Endothelial cell of umbilical vein (primary cell): ENCODE measurements around the gene EPHB6. TPM values are rescaled to one million over a fixed set of nuclear protein-coding genes. Genes with fewer than 3 reads are reported as not detected.

Experiments used
- BruUV-seq: library from RNA; stranded (reverse); fragments of 400-500 nt; replicated peaks from 2 replicates; lab custom pipeline; 2021; lab: Mats Ljungman, UMichigan
- CTCF ChIA-PET: fragments of 300-600, 350-600 bp; sonication (Branson Sonifier 250); formaldehyde crosslinking; loops from one replicate; lab custom pipeline; 2021; ENCODE audit warnings: antibody characterized with exemption, inconsistent platforms; lab: Charles Lee
- POLR2A ChIA-PET: fragments of 300-600, 350-600 bp; sonication (Branson Sonifier 250); formaldehyde crosslinking; loops from one replicate; lab custom pipeline; 2021; ENCODE audit warnings: antibody characterized with exemption, inconsistent platforms; lab: Charles Lee
- DNase-seq: peaks from one replicate; pipeline ENCODE4 v3.0.0-alpha.2; 2011; ENCODE audit warnings: low read depth, low spot score
- FAIRE-seq: peaks from 2 replicates; lab custom pipeline; 2011; peaks lifted over from hg19 to GRCh38; lab: Jason Lieb, UNC
- H2AFZ ChIP-seq: 2 replicates; pipeline ENCODE4 v1.6.0; 2012; ENCODE audit warnings: low read depth, low read length, control low read depth, inconsistent platforms
- H3K27ac ChIP-seq: 2 replicates; pipeline ENCODE4 v1.5.1; 2011; ENCODE audit warnings: low read depth, mild to moderate bottlenecking, control low read depth, low read length, moderate library complexity; ENCODE audit not compliant: insufficient read depth
- H3K27me3 ChIP-seq, 2 experiments: 2 replicates each; pipeline versions ENCODE4 v1.6.0 to v1.6.1; 2011; ENCODE audit warnings: low read length in 2 of 2, mixed read lengths in 1 of 2; ENCODE audit not compliant: control insufficient read depth in 2 of 2, insufficient read depth in 2 of 2
- H3K36me3 ChIP-seq, 2 experiments: 2 replicates in 1 of 2; 3 replicates in 1 of 2; pipeline ENCODE4 v1.5.1; 2011; ENCODE audit warnings: low read length in 2 of 2, mild to moderate bottlenecking in 1 of 2, moderate library complexity in 1 of 2; ENCODE audit not compliant: control insufficient read depth in 2 of 2, insufficient read depth in 2 of 2; ENCODE audit errors: extremely low read depth in 1 of 2
- H3K4me1 ChIP-seq: 3 replicates; pipeline ENCODE4 v1.5.1; 2011; ENCODE audit warnings: mild to moderate bottlenecking, low read length; ENCODE audit not compliant: control insufficient read depth, insufficient read depth; ENCODE audit errors: extremely low read depth
- H3K4me2 ChIP-seq: 2 replicates; pipeline ENCODE4 v1.6.1; 2011; ENCODE audit warnings: low read length, control low read depth, mixed read lengths; ENCODE audit not compliant: insufficient read depth
- H3K4me3 ChIP-seq, 3 experiments: fragments of 200-600 bp in 1 of 3; sonication (generic), shearing (Covaris generic) in 1 of 3; replicated peaks in 1 of 3; 2 replicates each; pipeline ENCODE4 v1.5.1; 2011 to 2016; ENCODE audit warnings: control low read depth in 3 of 3, low read length in 3 of 3, mild to moderate bottlenecking in 2 of 3, inconsistent platforms in 1 of 3, low read depth in 1 of 3, moderate library complexity in 1 of 3; ENCODE audit not compliant: insufficient read depth in 1 of 3
- H3K79me2 ChIP-seq: 2 replicates; pipeline ENCODE4 v1.6.0; 2012; ENCODE audit warnings: low read length, inconsistent platforms; ENCODE audit not compliant: control insufficient read depth, insufficient read depth
- H3K9ac ChIP-seq: replicated peaks from 2 replicates; pipeline ENCODE3; 2011; ENCODE audit warnings: low read length, control low read depth; ENCODE audit not compliant: insufficient read depth; ENCODE audit errors: extremely low read depth
- H3K9me1 ChIP-seq: replicated peaks from 3 replicates; pipeline ENCODE4 v1.6.0; 2011; ENCODE audit warnings: mild to moderate bottlenecking, low read length; ENCODE audit not compliant: control insufficient read depth, insufficient read depth; ENCODE audit errors: extremely low read depth
- H3K9me3 ChIP-seq: replicated peaks from 2 replicates; pipeline ENCODE4 v1.5.1; 2012; ENCODE audit warnings: low read length, inconsistent platforms; ENCODE audit not compliant: control insufficient read depth, insufficient read depth
- H4K20me1 ChIP-seq: replicated peaks from 2 replicates; pipeline ENCODE3; 2011; ENCODE audit warnings: mild to moderate bottlenecking, low read length; ENCODE audit not compliant: control insufficient read depth, insufficient read depth; ENCODE audit errors: extremely low read depth
- EZH2 ChIP-seq: IDR thresholded peaks from 2 replicates; pipeline ENCODE4 v1.6.1; 2012; ENCODE audit warnings: borderline replicate concordance, low read depth, mild to moderate bottlenecking, moderate library complexity, low read length, inconsistent platforms; ENCODE audit not compliant: severe bottlenecking
- FOS ChIP-seq: IDR thresholded peaks from 2 replicates; pipeline ENCODE4 v1.6.1; 2011; ENCODE audit warnings: mild to moderate bottlenecking, low read length, moderate library complexity, borderline replicate concordance; ENCODE audit not compliant: insufficient read depth
- GATA2 ChIP-seq: IDR thresholded peaks from 2 replicates; pipeline ENCODE4 v1.7.0; 2011; ENCODE audit warnings: low read depth, mild to moderate bottlenecking, moderate library complexity, mixed read lengths, low read length; ENCODE audit not compliant: insufficient read length, insufficient read depth
- JUN ChIP-seq: IDR thresholded peaks from 2 replicates; pipeline ENCODE4 v1.6.1; 2011; ENCODE audit warnings: borderline replicate concordance, low read depth; ENCODE audit not compliant: insufficient read length, insufficient read depth
- MYC ChIP-seq: IDR thresholded peaks from one replicate; pipeline ENCODE4 v1.6.1; 2011; ENCODE audit warnings: mild to moderate bottlenecking, low read depth, low read length
- POLR2A ChIP-seq: IDR thresholded peaks from 2 replicates; pipeline ENCODE4 v1.6.1; 2012; ENCODE audit warnings: low read depth, mild to moderate bottlenecking, control low read depth, low read length
- POLR2AphosphoS5 ChIP-seq: IDR thresholded peaks from 2 replicates; pipeline ENCODE4 v1.6.1; 2012; ENCODE audit warnings: low read depth, mild to moderate bottlenecking, control low read depth, low read length, moderate library complexity; ENCODE audit not compliant: insufficient read depth
- dilution Hi-C: fragments of 300-500 bp; cut with MboI; formaldehyde crosslinking; loops from one replicate; pipeline ENCODE4 v1.15.0; 2019; ENCODE audit warnings: low sequenced_read_pairs; ENCODE audit not compliant: extremely low pct_ligation_motif_present
- intact Hi-C: fragments of 100-400 bp; cut with micrococcal nuclease; formaldehyde crosslinking; loops from one replicate; pipeline ENCODE4 v1.10.0; 2022
- polyA plus RNA-seq, 4 experiments: library from polyadenylated mRNA; depleted of rRNA in 3 of 4; stranded (reverse) in 3 of 4; unstranded in 1 of 4; fragments of >200 nt; gene quantifications; 2 replicates each; pipeline versions ENCODE4 v1.2.1 to v1.2.3, GENCODE V29; 2011 to 2012; ENCODE audit warnings: missing spikeins in 1 of 4
- total RNA-seq: library from RNA; stranded (reverse); gene quantifications from 2 replicates; pipeline ENCODE4 v1.2.3, GENCODE V29; 2021
- TF ChIP-seq, protein P1 (sequence below), 2 donors: IDR thresholded peaks; 1 replicate in 1 of 2; 2 replicates in 1 of 2; pipeline ENCODE4 v1.5.1; 2011; ENCODE audit warnings: low read length in 2 of 2, mild to moderate bottlenecking in 2 of 2, moderate library complexity in 2 of 2, control low read depth in 1 of 2, inconsistent platforms in 1 of 2, low read depth in 1 of 2; ENCODE audit not compliant: insufficient read depth in 1 of 2; ENCODE audit errors: extremely low read depth in 1 of 2
- TF ChIP-seq, protein P2 (sequence below): IDR thresholded peaks from 2 replicates; pipeline ENCODE4 v1.6.1; 2011; ENCODE audit not compliant: insufficient read depth, insufficient read length

Gene EPHB6
- total and polyA plus RNA-seq, 2 donors (not counting 3 experiments of a cell fraction or from before 2014, with no cell fraction given): 0.86 to 2.9 TPM

DNA sequence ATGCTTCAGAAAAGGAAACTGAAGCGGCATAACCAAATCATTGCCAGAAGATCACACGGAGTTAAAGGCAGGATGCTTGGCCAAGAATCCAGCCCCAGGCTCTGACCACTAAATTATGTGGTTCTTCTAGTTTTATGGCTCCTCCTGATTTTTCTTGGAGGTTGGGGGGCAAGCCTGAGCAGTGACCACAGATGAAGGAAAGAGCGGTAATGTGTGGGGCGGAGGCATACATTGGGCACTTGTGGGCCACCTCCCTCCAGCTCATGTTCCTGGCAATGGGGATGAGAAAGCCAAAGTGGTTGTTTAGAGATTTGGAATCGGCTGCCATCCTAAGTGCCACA, 27.4 kb downstream of the EPHB6 start:
- no peaks in the 10 kb centered on the region for H3K9me1 ChIP-seq
- H3K9me3 ChIP-seq: no peaks in the 10 kb centered on the region
- no peak overlapping the region for H3K4me2 ChIP-seq
- H2AFZ ChIP-seq: no peak overlapping the region
- no peak overlapping the region for H3K4me3 ChIP-seq
- no TSS peak for BruUV-seq
- DNase-seq: no peak
- ChIA-PET POLR2A (no interaction called here), CTCF (interaction anchor here (1.4 to 1.5 kb wide), 3 partner anchors 9 to 333 kb away, joined by 3 to 9 read pairs (median 4); no protein-coding TSS in a partner anchor)
- intact Hi-C loops: no loop called here
- TF ChIP-seq POLR2AphosphoS5: no peak
- TF ChIP-seq POLR2A: no peak
- TF ChIP-seq, protein P1, sequence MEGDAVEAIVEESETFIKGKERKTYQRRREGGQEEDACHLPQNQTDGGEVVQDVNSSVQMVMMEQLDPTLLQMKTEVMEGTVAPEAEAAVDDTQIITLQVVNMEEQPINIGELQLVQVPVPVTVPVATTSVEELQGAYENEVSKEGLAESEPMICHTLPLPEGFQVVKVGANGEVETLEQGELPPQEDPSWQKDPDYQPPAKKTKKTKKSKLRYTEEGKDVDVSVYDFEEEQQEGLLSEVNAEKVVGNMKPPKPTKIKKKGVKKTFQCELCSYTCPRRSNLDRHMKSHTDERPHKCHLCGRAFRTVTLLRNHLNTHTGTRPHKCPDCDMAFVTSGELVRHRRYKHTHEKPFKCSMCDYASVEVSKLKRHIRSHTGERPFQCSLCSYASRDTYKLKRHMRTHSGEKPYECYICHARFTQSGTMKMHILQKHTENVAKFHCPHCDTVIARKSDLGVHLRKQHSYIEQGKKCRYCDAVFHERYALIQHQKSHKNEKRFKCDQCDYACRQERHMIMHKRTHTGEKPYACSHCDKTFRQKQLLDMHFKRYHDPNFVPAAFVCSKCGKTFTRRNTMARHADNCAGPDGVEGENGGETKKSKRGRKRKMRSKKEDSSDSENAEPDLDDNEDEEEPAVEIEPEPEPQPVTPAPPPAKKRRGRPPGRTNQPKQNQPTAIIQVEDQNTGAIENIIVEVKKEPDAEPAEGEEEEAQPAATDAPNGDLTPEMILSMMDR (IDR thresholded peaks at IDR 0.05; ENCODE audit: extremely low read depth in 1 of 2, insufficient read depth in 1 of 2, low read depth in 1 of 2, low read length in 2 of 2): no peak
- no peak for TF ChIP-seq FOS
- no peak for TF ChIP-seq GATA2
- H3K9ac ChIP-seq: no peak overlapping the region
- H3K27me3 ChIP-seq: peaks cover 0 to 2% of the 10 kb centered on the region in 2 experiments
- no peaks in the 10 kb centered on the region for H3K36me3 ChIP-seq
- no peak for FAIRE-seq
- no peak overlapping the region for H3K27ac ChIP-seq
- H3K79me2 ChIP-seq: no peaks in the 10 kb centered on the region
- dilution Hi-C loops: no loop called here
- no peaks in the 10 kb centered on the region for H4K20me1 ChIP-seq
- no peaks in the 10 kb centered on the region for H3K4me1 ChIP-seq

DNA sequence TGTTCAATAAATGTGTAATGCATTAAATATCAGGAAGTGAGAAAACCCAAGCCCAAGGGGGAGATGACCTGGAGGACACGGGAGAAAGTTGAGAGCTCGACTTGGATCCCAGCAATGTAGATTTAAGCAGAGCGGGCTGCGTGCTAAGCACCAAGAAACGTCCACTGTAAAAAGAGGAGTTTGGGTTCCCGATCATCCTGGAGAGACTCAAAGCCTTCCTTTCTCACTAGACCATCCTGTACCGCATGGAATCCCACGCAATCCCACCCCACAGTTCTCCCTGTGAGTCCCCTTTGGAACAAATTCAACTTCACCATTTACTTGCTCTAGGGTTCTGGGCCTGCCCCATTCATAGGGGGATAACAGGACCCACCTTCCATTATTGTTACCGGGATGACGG, 28.3 kb downstream of the EPHB6 start:
- CTCF ChIA-PET: interaction anchor here (1.4 to 1.5 kb wide), 2 partner anchors 10 to 332 kb away, joined by 4 to 9 read pairs; no protein-coding TSS in a partner anchor
- H3K79me2 ChIP-seq: no peaks in the 10 kb centered on the region
- TF ChIP-seq JUN (no peak), GATA2 (no peak), POLR2A (no peak), FOS (no peak), MYC (no peak), EZH2 (no peak), POLR2AphosphoS5 (no peak)
- TF ChIP-seq, protein P2, sequence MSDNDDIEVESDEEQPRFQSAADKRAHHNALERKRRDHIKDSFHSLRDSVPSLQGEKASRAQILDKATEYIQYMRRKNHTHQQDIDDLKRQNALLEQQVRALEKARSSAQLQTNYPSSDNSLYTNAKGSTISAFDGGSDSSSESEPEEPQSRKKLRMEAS: no peak
- TF ChIP-seq, protein P1 (IDR thresholded peaks at IDR 0.05; ENCODE audit: extremely low read depth in 1 of 2, insufficient read depth in 1 of 2, low read depth in 1 of 2, low read length in 2 of 2): no peak

More for the DNA sequence above, 28.3 kb downstream of the EPHB6 start:
- Histone ChIP-seq H3K27me3 (no peaks in the 10 kb centered on the region), H3K9me3 (no peaks in the 10 kb centered on the region), H3K36me3 (no peaks in the 10 kb centered on the region), H3K4me2 (no peak overlapping the region), H4K20me1 (no peaks in the 10 kb centered on the region), H3K4me3 (no peak overlapping the region), H3K9ac (no peak overlapping the region), H2AFZ (no peak overlapping the region), H3K27ac (no peak overlapping the region), H3K4me1 (no peaks in the 10 kb centered on the region), H3K9me1 (no peaks in the 10 kb centered on the region)
- dilution Hi-C loops (no loop called here), intact Hi-C loops (no loop called here)
- DNase-seq: no peak
- FAIRE-seq: no peak
- BruUV-seq: no TSS peak
- POLR2A ChIA-PET: no interaction called here
